GM19239 (cell line): ENCODE data around the gene CRABP1.

Experiments used
- DNase-seq: peaks from one replicate; pipeline ENCODE4 v3.0.0; 2011; ENCODE audit warnings: low spot score; ENCODE audit not compliant: insufficient read length
- FAIRE-seq: peaks from 2 replicates; lab custom pipeline; 2011; peaks lifted over from hg19 to GRCh38; lab: Jason Lieb, UNC

Gene CRABP1

GRCh38 chr15:78343276-78344060, 3.3 kb downstream of the CRABP1 start:
- DNase-seq (no peak), FAIRE-seq (no peak)

DNA sequence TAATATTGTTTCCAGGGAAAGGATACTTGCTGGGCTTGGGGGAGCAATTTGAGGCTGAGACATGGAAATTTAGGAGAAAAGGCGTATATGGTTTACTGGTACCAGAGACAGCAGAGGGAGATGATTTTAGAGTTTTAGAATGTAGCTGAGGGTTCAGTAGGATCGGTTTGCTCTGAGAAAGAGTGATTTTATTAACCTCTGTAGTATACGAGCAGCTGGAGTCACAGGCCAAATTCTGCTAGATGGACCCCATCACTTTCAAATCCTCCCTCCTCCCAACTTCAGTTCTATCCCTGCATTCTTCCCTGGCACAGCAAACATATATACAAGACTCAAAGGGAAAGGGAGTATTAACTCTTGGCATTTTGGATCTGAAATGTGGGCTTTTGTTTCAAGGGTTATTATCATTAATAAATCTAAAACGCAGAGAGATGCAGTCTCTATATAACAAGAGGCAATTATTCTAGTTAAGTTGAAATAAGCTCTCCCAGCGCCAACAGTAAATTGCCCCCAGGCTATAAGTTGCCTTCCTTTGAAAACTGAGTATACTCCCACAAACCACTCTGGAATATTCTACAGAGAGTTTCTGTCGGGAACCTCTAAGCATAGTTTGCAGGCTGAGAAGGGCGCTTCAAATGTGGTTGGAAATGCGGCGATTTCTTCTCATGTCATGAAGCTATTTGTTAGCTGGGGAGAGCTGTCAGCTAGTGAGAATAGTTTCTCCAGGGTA, 5.4 kb downstream of the CRABP1 start:
- DNase-seq, result no peak
- FAIRE-seq, result no peak

DNA sequence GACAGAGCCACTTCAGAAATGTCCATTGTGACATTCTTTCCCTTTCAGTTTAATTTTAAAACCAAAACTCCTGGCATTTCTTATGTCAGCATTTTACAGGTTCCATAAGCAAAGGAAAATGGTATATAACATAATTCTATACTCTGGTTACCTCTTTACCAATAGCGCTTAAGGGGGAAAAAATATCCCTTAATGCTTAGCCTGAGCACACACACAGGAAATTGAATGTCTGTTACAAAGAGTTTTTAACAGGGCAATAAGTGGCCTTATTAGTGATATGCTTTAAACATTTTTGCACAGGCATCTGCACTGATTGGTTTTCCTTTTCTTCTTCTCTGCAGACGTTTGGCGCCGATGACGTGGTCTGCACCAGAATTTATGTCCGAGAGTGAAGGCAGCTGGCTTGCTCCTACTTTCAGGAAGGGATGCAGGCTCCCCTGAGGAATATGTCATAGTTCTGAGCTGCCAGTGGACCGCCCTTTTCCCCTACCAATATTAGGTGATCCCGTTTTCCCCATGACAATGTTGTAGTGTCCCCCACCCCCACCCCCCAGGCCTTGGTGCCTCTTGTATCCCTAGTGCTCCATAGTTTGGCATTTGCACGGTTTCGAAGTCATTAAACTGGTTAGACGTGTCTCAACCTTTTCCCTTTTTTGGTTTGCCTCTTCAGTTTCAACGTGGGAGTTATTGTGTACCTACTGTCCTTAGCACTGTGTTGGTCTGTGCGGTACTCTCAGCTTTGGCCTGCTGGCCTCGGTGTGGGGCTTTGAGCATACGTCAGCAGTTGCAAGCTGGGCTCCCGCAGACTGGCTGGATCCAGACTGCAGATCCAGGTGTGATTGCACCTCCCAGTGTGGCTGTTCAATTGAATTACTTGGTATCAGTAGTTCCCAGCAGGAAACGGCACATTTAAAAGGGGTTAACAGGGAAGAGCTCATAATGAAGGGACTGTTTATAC, 7.7 kb downstream of the CRABP1 start:
- DNase-seq, result no peak
- no peak for FAIRE-seq

GRCh38 chr15:78350058-78350457, 9.9 kb downstream of the CRABP1 start:
- no peak for FAIRE-seq
- DNase-seq, result no peak

DNA sequence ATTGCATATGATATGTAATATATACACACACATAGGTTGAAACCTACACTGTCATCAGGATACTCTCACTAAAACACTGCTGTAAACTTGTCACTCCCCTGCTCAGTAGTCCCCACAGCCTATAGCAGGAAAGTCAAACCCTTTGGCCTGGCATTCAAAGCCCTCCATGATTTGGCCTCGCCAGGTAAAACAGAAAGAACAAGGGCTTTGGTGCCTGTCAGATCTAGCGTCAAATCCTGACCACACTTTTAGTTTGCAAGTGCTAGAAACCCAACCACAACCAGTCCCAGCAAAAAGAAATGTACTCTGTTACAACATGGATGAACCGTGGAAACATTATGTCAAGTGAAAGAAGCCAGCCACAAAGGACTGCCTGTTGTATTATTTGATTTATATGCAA, 11.4 kb downstream of the CRABP1 start:
- DNase-seq (no peak), FAIRE-seq (no peak)

DNA sequence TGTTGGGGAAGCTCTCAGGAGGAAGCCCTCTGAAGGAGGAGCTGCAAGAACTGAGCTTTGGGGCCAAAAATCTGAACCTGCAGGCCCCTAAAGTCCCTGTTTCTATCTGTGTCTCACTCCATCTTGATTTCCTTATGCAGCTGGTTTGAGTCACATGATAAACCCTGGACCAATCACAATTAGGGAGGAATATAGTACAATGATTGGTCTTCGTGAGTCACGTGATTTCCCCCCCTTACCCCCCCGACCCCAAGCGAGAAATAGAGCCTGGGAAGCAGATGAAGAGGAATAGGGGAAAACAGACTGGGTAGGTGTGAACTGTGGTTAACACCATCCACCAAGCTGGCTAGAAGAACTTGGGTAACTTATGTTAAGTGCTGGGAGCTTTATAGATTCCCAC, 12.9 kb downstream of the CRABP1 start:
- FAIRE-seq, result no peak
- DNase-seq, result no peak

- FAIRE-seq, result no peak
- DNase-seq, result no peak
These were observed 15.0 kb downstream of the CRABP1 start for GRCh38 chr15:78355177-78355576.

GRCh38 chr15:78358102-78358870, 18.1 kb downstream of the CRABP1 start:
- DNase-seq, result no peak
- no peak for FAIRE-seq

- no peak for DNase-seq
- FAIRE-seq, result no peak
These were observed 19.1 kb downstream of the CRABP1 start for GRCh38 chr15:78359041-78359808.

- FAIRE-seq, result no peak
These were observed 20.2 kb downstream of the CRABP1 start for GRCh38 chr15:78360367-78360801.

DNA sequence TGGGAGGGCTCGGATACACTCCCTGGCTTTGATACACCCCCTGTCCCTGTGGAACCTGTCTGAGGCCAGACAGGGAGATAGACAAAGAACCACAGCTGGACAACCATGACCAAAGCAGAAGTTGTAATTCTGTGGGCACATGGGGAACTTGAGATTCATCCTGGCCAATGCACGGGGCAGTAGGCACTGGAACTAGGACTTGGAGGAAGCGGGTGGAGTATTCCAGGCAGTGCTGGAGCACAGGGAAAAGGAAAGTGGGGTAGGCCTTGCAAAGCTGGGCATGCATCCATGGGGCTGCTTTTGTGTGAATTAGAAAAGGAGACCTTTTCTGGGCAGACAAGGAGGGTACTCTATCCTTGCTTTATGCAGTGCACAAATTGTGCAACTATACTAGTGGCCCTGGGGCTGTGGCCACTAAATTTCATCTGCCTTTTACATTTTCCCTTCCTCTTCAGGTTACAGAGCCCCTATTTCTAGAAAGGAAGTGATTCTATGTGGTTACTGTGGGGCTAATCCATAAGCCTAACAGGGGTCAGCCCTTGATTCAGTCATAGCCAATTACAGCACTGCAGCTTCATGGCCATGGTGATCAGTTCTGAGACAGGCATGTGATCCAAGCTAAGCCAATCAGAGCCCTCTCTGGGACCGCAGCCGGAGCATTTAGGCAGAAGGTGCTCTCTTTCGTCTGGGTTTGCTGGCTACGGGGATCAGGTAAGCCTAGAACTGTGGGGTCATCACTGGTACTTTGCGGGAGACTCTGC, 21.0 kb downstream of the CRABP1 start:
- FAIRE-seq, result no peak

More at GRCh38 chr15:78360367-78360801, 20.2 kb downstream of the CRABP1 start:
- no peak for DNase-seq

DNA sequence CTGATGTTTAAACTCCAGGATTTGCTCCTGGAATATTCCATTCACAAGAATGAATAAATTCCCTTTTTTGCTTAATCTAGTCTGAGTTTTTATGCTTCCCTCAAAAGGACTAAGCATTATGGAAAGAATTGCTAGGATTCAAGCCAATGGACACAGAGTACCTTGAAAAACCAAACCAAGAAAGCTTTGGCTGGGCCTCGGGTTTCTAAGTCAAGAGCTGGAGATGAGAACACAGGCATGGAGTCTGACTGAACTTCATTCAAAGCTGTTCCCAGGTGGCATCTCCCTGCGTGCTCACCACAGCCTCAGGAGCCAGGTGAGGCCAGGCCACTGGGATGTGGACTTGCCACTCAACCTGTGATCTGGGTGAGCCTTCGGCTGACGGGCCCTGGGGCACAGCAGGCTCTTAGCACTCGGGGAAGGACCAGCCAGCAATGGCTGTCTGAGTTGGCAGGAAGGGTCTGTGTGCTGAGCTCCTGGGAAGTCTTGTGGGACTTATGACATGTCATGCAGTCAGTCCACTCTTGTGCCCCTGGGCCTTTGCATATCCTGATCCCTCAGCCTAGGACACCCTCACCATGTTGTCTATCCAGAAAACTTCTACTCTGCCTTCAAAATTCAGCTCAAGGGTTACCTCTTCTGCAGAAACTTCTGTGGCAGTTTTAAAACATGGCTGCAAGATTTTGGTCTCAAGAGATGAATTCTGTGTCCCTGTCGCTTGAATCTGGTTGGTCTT, 21.8 kb downstream of the CRABP1 start:
- DNase-seq, result no peak
- no peak for FAIRE-seq

More for the DNA sequence above, 21.0 kb downstream of the CRABP1 start:
- no peak for DNase-seq

DNA sequence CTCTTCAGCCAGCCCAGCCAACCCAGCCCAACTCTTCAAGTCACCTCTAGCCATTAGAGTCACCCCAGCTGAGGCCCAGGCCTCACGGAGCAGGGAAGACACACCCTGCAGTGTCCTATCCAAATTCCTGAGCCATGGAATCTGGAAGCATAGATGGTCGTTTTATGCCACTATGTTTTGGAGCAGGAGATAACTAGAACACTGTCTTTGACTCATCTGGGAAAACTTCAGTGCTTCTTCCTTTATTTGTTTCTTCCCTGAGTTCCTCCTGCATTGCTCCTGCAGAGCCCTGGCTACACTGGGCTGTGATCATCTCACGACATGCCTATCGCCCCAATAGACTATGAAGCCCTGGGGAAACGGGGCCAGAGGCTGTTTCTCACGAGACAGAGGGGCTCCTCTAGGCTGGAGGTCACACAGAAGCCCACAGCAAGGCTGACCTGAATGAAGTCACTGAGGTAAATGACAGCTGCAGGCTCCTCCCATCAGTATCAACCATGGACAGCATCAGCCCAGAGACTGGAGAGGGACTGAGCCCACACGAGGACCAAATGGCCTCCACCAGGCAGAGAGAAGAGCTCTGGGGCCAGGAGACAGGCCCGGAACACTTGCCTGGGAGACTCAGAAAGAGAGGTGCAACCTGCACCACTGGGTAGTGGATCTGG, 22.7 kb downstream of the CRABP1 start:
- FAIRE-seq, result no peak
- DNase-seq, result no peak

DNA sequence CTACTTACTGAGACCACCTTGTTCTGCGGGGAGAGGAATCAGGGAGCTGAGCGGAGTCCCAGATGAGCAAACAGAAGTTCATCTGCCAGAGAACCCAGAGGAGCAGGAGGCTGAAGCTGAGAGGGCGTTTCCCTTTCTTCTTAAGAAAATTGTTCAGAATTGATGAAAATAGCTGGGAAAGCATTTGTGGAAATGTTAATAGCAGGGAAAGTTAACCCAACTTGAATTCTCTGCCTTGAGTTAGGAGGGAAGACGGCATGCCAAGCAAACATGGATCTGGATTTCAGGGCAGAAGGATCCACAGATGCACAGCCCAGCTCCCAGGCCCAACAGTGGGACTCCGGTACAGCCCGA, 23.2 kb downstream of the CRABP1 start:
- DNase-seq (no peak), FAIRE-seq (no peak)

- FAIRE-seq, result no peak
- no peak for DNase-seq
These were observed 24.1 kb downstream of the CRABP1 start for GRCh38 chr15:78364233-78364632.

DNA sequence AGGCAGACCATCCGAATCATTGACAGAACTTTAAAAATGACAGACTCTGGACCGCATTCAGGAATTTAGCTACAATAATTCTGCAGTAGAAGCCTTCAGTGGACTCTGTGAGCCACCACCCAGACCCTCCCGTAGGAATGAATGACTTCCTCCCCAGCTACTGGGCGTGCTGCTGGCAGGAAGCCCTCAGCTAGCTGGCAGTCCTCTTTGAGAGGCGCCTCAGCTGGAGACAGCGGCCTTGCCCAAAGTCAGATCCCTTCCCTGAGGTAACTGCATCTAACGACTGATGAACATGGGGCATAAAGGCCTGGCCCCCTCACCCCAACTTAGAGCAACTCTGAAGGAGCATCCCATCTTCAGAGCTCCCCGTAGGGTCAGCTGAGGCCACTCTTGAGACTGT, 25.8 kb downstream of the CRABP1 start:
- FAIRE-seq, result no peak
- DNase-seq, result no peak

DNA sequence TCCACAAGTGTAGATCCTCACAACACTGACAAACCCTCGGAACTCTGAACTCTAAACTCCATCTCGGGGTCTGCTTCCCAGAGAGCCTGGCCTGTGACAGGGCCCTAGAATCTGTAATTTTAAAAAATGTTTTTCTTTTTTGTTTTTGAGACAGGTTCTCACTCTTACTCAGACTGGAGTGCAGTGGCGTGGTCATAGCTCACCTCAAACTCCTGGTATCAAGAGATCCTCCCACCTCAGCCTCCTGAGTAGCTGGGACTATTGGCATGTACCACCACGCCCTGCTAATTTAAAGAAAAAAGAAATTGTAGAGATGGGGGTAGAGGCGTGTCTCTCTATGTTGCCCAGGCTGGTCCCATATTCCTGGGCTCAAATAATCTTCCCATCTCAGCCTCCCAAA, 26.2 kb downstream of the CRABP1 start:
- DNase-seq, result no peak
- no peak for FAIRE-seq
